Stimulated activated CD8-positive, alpha-beta memory T cell treated with anti-CD3 and anti-CD28 coated beads, Interleukin-7, amount 100 ng/mL, for 48 hours (primary cell): ENCODE measurements around the gene CBS.
A peak's percentile ranks its signal among the peaks of the same experiment; 100 is the strongest.
"Not testable (repeated sequence)": the region's sequence is repeated elsewhere in the genome, so short reads cannot be mapped to it uniquely, and the experiment has no call there.

Experiments
- DNase-seq, 2 donors: peaks; one replicate each; pipeline ENCODE4 v3.0.0-alpha.2; 2020; ENCODE audit warnings: low read depth in 1 of 2; ENCODE audit errors: extremely low read depth in 1 of 2

The CBS gene

GRCh38 chr21:43075170-43076022 lies at the start of gene CBS:
Gene CBS (minus strand): TSS chr21:43075835. CDS start chr21:43072193, 3,642 bp downstream.
- not testable (repeated sequence) for DNase-seq

DNA sequence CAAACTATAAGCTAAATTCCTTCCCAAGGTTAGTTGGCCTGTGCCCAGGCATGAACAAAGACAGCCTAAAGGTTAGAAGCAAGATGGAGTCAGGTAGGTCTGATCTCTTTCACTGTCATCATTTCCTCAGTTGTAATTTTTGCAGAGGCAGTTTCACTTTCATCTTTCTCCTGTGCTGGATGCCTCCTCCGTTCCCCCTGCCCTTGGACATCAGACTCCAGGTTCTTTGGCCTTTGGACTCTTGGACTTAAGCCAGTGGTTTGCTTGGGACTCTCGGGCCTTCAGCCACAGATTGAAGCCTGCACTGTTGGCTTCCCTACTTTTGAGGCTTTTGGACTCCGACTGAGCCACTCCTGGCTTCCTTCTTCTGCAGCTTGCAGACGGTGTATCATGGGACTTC lies 40.3 kb upstream of the CBS start:
- DNase-seq: not testable (repeated sequence)

DNA sequence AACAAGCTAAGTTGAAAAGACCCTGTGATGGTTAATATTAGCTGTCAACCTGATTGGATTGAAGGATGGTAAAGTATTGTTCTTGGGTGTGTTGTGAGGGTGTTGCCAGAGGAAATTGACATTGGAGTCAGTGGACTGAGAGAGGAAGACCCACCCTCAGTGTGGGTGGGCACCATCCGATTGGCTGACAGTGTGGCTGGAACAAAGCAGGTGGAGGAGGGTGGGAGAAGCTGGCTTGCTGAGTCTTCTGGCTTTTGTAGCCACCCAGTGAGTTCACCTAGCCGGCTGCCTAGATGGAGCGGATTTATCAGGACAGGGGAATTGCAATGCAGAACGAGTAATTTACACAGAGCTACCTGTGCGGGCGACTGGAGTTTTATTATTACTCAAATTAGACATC lies 38.8 kb upstream of the CBS start:
- not testable (repeated sequence) for DNase-seq

- DNase-seq: not testable (repeated sequence)
Observed at GRCh38 chr21:43109006-43109405, 33.4 kb upstream of the CBS start.

GRCh38 chr21:43108177-43108576 lies 32.5 kb upstream of the CBS start:
- DNase-seq: not testable (repeated sequence)

DNA sequence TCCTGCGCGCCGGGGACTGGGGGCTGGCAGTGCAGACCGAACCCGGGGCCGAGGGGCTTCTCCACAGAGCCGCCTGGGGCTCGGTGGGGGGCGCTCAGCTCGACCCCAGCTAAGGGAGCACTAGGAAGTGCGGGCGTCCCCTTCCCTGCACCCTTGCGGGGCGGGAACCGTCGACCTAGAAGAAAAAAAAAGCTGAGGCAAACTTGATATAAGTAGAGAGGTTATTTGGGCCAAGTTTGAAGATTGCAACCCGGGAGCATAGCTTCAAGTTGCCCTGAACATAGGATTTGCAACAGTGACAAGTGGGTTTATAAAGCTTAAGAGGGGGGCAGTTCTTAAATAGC lies 32.1 kb upstream of the CBS start:
- DNase-seq: not testable (repeated sequence)

DNA sequence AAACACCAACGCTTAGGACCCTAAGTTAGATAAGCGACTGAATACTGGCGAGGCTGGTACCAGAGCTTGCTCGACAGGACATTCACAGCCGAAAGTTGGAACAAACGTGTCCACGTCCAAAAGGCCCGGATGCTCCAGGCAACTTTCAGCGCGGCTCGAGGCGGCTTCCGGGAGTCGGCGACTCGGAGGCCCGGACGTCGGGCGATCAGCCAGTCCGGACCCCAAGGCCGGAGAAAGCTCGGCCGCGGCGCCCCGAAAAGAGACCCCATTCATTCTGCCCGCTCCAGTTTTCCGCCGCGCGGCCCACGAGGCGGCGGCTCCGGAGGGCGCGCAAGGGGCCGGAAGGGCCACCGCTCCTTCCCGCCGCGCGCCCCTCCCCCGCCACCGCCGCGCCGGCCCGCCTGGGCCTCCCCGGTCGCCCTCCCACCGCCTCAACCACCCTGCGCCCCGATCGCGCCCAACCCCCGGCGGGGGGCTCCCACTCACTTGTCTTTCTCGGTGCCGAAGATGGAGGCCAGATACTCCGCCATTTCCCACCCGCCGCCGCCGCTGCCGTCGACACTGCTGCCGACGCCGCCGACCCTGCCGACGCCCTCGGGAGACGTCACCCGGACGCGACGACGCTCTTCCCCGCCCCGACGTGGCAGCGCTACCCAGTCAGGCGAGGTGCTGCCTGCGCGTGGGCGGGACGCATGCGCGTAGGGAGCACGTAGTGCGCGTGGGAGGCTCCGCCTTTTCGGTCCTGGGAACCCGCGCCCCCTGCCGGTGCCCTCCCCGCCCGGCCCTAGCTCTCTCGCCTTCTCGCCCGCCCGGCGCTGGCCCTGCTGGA lies 31.5 kb upstream of the CBS start, which contains the start of gene U2AF1:
U2AF1 (minus strand) TSS at position 606 of the 829 bp plus-strand sequence; CDS start at position 530, 76 bp downstream.
- DNase-seq: peak in 1 of 2 donors; percentile 54

GRCh38 chr21:43104642-43105041 lies 29.0 kb upstream of the CBS start:
- DNase-seq: not testable (repeated sequence)

- DNase-seq: not testable (repeated sequence)
Observed at GRCh38 chr21:43102281-43102680, 26.6 kb upstream of the CBS start.

GRCh38 chr21:43101676-43102075 lies 26.0 kb upstream of the CBS start:
- DNase-seq: not testable (repeated sequence)

DNA sequence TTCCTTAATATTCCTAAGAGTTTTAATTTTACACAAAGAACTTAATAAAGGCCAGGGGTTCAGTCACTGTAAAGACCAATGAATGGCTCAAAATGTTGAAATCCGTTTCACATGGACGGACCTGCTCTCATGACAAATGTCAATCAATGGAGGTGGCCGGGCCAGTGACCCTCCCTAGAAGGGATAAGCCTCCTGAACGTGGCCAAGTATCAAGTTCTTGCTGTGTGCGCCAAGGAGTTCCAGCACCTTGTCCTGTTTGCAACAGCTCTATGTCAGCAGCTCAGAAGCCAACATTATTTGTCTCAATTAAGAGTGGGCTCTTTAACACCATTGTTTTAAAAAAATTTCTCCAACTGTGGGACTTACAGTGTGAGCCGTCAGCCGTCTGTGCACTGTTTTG lies 25.4 kb upstream of the CBS start:
- not testable (repeated sequence) for DNase-seq

DNA sequence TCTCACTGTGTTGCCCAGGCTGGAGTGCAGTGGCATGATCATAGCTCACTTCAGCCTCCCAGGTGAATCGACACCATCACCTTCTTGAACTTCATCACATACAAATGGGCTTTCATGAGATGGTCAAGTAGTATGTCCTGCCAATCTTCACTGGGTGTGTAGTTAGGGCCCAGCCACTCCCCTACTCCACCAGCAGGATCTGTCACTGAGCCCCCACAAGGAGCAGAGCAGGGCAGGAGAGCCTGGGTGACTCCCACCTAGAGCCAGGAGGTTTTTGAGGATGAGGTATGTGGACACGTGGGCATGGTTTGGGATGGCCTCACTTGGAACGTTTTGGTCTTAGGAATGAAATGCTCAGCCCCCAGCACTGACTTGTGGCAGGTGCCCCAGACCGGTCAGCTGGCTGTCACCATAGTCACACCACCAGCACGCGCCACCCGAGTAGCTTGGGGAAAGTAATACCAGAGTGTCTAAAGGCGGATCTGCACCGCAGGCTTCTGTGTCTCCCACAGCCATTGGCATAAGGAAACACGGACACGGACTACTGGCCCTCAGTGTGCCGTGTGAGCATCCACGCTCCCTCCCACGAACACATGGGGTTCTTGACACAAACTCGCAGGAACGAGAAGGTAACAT lies 16.5 kb upstream of the CBS start:
- DNase-seq: not testable (repeated sequence)

DNA sequence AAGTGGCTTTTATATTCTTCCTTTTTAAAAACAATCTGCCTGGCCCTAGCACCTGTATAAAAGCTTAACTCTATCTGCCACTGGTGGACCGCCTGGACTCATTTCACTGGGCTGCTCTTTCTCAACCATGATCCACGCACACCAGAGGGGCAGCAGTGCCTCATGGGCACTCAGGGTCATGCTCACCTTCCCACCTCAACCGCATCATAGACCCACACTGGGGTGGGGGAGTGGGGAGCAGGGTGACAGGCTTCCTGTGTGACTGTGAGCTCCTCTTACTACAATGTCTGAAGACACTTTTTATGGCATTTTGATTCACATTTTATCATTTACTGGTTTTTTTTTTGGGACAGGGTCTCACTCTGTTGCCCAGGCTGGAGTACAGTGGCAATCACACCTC lies 15.3 kb upstream of the CBS start:
- not testable (repeated sequence) for DNase-seq

DNA sequence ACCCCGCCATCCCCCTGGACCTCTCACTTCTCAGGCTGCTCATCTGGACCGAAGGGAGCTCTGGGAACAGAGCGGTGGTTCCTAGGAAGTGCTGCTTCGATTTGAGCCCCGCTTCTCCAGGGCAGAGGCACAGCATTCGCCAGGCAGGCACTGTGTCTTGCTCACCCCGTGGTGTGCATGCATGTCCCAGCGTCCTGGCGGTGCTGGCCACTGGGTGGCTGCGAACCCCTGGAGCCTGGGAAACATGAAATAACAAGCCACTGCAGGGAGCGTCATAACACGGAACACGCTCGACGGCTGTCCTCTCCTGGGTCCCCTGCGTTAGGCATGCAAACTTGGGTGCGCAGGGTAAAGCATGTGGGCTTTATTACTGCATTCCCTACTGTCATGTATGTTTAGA lies 13.8 kb upstream of the CBS start:
- DNase-seq: not testable (repeated sequence)

DNA sequence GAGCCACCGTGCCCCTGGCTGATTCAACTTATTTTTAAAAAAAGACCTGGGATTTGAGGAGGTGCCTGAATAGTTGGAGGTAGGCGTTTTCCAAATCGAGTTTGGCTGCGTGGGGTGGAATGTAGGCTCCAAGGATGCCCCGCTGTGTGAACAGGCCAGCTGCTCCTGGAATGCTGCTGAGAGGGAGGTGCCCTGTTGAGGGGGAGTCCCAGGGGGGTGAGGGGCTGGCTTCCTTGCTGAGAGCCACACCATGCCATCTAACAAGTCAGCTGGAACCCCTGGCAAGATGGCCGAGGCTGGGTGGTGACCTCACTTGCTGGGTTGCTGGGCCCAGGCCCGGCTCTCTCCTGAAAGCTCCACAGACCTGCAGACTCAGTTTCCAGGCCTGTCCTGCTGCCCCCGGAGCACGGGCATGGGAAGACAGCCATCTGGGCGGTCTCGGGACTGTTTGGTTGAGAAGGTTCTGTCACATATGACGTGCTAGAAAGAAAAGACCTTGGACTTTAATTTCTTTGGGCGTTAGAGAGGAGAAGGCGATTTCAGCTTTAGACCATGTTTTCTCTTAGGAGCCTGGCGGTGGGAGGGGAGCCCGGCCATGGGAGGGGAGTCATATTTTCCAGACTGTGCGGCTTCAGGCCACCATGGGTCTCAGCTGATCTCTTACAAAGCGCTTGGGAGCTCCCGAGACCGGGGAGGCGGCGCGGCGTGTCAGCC lies 7.1 kb upstream of the CBS start:
- DNase-seq: not testable (repeated sequence)

DNA sequence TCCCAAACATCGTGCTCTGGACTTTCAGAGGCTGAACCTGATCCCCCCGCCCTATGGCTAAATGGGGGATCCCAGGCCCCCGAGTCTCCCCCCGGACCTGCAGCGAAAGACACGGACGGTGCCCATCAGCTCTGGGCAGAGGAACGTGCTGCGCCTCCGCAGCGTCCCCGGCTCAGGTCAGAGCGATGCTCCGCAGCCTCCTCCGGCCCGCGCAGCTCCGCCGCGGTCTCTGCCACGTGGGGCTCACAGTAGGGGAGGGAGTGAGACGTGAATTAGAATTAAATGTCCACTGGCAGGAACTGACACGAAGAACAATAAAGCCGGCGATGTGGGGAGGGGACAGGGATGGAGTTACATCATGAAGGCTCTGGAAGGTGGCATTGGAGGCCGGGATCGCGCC lies 1.0 kb upstream of the CBS start:
- not testable (repeated sequence) for DNase-seq

GRCh38 chr21:43076023-43076637 lies 495 bp upstream of the CBS start:
- not testable (repeated sequence) for DNase-seq

- DNase-seq: not testable (repeated sequence)
Observed at GRCh38 chr21:43074401-43075169, 1.1 kb downstream of the CBS start.

GRCh38 chr21:43072742-43073141 lies 2.9 kb downstream of the CBS start:
- not testable (repeated sequence) for DNase-seq
